ENCODE data around the gene CCL14.
A peak's percentile ranks its signal among the peaks of the same experiment; 100 is the strongest.
"Not testable (repeated sequence)": the region's sequence is repeated elsewhere in the genome, so short reads cannot be mapped to it uniquely, and the experiment has no call there.

CCL14 gene

GRCh38 chr17:35942588-35943186 is 43.8 kb downstream of the CCL14 start:
- no peak for DNase-seq (ENCODE audit: low read depth)

- not testable (repeated sequence) for DNase-seq (ENCODE audit: low read depth)
These were observed 48.0 kb downstream of the CCL14 start for GRCh38 chr17:35938492-35938891.

GRCh38 chr17:35936063-35936462 is 50.5 kb downstream of the CCL14 start:
- peak; percentile 13 for DNase-seq (ENCODE audit: low read depth)

- no peak for DNase-seq (ENCODE audit: low read depth)
These were observed 51.8 kb downstream of the CCL14 start for GRCh38 chr17:35934760-35935159.

Data from ELR (cell line).